GM21825 (cell line): ENCODE measurements around the gene THSD7A.

Experiments
- ATAC-seq: cut with Tn5 transposase; IDR thresholded peaks from one replicate; pipeline ENCODE4 v1.9.1; 2021; ENCODE audit warnings: mild to moderate bottlenecking, moderate library complexity; ENCODE audit not compliant: unreplicated experiment

Gene THSD7A

GRCh38 chr7:11753433-11753832, 78.6 kb downstream of the THSD7A start:
- ATAC-seq: no peak

DNA sequence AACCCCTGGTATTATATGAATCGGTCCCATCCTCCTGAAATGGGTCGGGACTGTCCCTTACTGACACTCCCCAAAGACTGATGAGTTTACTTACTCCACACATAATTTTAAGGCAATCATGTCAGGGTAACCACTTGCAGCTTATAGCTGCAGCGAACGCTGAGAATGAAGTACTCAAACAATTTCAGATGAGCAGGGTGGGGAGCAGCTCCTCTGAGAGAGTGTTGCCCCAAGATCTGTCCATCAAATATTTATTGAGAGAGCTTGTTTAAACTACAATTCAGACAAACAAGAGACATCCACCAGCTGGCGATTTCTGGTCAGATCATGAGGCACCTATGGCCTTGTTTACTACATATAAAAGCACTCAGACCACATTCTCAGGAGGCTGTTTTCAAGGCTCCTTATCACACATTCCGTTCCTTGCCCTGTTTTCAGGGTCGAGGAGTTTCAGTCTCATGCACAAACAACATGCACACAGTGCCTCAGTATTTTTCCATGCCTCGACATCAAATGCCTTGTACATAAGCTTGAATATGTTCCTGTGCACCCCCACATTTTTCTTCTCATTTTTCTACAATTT, 80.1 kb downstream of the THSD7A start:
- ATAC-seq: no peak

GRCh38 chr7:11751315-11751714, 80.7 kb downstream of the THSD7A start:
- ATAC-seq: no peak

DNA sequence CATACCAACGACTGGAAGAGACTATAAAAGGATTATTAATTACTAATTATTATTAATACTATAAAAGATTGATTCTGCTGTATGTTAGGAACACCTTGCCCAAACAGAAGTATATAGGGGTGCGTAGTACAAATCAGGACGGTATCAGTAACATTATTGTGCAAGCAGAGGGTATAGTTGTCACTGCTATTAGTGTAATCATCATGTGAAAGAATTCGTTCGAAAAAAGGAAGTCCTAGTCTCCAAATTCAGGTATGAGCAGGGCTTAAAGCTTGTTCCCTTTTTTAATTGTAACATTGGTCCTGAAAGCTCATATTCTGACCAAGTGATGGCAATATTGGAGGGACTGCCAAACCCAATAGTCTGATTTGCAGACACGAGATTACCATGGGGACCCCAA, 81.8 kb downstream of the THSD7A start:
- no peak for ATAC-seq

- no peak for ATAC-seq
Measured at GRCh38 chr7:11749629-11750028, 82.4 kb downstream of the THSD7A start.

DNA sequence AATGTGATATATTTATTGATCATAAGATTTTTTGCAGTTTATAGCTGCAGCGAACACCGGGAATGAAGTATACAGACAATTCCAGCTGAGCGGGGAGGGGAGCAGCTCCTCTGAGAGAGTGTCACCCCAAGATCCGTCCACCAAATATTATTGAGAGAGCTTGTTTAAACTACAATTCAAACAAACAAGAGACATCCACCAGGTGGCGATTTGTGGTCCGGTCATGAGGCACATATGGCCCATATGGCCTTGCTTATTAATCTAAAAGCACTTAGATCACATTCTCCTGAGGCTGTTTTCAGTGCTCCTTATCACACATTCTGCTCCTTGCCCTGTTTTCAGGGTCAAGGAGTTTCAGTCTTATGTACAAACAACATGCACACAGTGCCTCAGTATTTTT, 83.1 kb downstream of the THSD7A start:
- ATAC-seq: no peak

DNA sequence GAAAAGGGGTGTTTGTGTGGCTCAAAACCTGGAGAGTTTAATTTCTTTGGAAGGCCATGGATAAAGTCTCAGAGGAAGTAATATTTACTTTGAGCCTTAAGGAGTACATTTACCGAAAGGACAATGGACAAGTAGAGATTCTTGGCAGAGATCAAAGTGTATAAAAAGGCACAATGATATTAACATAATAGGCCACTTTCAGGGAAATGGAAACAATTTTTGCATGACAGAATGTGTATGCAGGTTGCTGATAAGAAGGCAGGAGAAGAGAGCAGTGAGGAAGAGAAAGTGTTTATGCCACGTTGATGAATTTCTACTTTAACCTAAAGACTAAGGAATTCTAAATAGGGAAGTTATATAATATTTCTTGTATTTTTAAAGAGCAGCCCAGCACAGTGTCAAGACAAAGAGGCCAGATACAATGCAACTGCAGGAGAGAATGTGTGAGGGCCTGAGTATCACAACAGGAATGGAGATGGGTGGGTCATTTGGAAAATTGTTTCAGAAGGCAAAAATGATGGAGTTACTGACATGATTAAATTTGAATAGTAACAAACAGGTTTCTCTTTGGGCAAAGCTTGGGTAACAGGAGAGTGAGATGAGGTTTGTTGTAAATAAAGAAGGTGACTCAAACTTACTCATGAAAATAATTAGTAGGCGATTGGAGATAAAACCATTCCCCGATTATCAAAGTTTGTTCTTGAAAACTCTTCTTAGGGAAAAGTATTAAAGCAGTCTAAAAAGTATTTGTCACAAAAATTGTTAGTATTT, 84.1 kb downstream of the THSD7A start:
- ATAC-seq: no peak

GRCh38 chr7:11746591-11746990, 85.4 kb downstream of the THSD7A start:
- no peak for ATAC-seq

GRCh38 chr7:11743548-11743947, 88.5 kb downstream of the THSD7A start:
- ATAC-seq: no peak

- no peak for ATAC-seq
Measured at GRCh38 chr7:11743016-11743415, 89.0 kb downstream of the THSD7A start.

DNA sequence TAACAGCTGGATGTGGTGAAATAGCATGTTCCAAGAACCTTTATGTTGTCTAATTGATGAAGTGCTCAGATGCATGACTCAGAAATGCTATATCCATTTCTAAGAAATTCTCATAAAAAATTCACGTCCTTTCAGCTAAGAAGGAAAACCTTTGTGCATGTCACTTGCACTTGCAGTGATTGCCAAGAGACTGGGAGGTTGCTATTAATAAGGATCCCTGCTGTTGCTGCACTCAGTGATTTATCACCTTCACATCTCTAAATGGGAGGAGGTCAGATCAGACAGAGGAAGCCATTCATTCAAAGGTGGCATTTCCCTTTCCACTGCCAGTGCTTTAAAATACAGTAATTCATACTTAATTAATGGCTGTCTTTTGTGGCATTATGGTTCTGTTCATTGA, 89.5 kb downstream of the THSD7A start:
- no peak for ATAC-seq

DNA sequence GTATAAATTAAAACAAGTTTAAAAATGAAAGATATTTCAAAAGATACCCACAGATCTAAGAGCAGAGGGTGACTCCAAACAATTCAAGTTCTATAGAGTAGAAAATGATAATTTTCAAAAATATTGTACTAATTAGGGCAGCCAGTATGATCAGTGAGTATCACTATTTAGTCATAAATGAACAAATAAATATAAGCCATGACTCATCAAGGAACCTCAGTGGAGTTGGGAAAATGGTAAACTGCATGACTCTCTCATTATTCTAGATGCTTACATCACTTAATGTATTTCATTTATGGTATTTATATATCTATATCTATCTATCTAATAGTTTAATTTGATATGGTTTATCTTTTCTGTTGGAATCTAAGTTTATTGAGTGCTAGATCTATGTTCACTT, 94.3 kb downstream of the THSD7A start:
- no peak for ATAC-seq

DNA sequence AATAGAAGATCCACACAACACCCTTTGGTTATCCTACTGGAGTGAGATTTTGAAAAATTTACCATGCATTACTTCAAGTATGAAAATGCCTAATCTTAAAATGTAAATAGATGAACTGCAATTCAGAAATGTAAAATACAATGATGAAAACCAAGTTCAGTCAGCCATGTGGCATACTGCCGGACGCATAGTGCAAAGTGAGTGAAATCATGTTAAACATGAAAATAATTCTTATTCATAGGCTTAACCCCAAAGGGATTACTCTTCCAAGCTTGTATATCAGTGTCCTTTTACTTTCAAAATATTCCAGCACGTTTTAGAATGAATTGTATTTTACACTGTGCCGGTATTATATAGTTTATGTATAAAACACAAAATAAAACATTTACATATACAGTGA, 99.8 kb downstream of the THSD7A start:
- no peak for ATAC-seq

DNA sequence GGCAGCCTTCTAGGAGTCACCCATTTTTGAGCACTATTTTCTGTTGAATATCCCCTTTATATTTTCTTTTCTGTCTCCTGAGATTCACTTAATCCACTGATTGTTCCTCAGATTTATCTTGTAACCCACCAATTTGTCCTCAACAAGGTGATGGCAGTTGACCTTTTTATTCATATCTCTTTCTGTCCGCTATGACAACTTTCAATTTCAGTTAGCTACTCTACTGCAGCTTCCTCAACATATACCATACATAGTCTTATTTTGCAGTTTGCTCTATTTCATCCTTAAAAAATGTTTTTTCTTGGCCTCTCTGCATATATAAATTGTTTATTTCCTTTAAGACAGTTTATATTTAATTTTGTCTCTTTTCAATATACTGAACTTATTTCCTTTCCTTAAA, 101.3 kb downstream of the THSD7A start:
- ATAC-seq: no peak

DNA sequence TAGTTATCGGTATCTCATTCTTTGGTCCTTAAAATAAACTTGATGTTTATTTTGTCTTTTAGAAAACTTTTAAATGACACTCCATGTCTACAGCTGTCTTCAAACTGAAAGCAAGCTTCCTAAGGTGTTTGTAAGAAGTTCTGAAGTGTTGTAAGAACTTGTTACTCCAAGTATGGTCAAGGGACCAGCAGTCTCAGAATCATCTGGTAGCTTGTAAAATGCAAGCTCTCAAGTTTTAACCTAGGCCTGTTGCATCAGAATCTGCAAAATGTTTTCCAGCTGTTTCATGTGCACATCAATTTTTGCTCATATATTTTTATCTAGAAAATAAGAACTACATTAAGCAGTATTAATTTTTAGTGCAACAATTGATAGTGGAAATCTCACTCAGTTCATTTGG, 104.1 kb downstream of the THSD7A start:
- ATAC-seq: no peak

GRCh38 chr7:11726794-11727155, 105.2 kb downstream of the THSD7A start:
- ATAC-seq: no peak

DNA sequence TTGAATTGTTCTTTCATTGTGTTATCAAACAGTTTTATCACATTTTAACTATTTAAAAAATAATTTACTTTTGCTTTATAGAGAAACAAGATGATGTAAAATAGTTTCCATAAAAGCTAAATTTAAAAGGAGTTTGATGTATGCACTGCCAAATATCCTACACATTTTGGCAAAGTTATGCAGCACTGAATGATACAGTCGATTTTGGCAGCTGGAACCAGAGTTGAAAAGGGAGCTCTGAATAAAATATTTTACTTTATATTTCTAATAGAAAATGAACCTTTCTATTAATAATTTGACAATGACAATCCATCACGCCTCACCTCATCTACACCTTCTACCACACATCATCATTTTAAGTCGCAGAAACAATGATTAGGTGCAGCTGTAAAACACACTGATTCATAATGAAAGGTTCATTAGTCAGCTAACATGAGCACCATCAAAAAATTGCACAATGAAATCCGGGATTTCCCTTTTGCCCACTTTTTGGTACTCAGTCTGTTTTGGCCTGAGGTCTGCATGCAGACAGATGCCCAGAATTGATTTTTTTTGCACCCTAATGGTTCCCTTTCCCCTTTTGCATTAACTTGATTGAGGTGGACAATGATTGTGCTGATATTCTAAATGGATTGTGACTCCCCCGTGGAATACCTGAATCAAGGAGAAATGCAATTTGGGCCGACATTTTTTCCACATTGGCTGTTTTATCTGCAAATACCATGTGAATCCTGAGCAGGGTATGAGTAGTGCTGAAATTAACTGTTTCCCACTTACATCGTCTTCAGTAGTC, 105.8 kb downstream of the THSD7A start:
- no peak for ATAC-seq

- no peak for ATAC-seq
Measured at GRCh38 chr7:11716185-11716584, 115.8 kb downstream of the THSD7A start.

DNA sequence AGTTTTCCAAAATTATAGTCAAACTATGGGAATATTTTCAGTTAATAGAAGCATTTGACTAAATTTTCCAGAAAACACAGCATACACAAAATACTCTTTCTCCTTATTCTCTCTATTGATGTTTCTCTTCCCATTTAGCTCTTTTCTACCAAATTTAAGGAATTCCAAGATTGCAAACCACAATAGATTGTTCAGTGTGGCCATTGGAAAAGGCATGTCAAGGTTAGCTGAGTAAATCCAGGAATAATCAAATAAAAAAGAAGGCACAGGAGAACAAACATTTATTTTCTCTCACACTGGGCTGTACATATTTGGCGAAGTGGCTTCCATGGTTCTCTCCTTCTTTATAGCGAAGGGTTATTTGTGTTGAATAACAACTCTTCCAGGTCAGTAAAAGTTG, 117.3 kb downstream of the THSD7A start:
- no peak for ATAC-seq

DNA sequence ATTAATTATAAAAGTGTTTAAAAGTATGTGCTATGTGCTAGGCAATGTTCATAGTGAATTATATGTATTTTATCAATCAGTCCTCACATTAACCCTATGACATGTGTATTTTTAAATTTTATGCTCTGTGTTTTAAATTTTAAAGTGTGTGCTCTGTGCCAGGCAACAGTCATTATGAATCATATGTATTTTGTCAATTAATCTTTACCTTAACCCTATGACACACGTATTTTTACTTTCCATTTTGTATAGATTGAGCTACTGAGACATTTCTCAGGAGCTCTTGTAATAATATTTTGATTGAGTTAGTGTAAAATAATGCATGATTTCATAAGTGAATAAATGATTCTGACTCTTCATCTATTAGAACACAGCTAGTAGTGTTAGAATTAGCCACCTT, 117.8 kb downstream of the THSD7A start:
- no peak for ATAC-seq

DNA sequence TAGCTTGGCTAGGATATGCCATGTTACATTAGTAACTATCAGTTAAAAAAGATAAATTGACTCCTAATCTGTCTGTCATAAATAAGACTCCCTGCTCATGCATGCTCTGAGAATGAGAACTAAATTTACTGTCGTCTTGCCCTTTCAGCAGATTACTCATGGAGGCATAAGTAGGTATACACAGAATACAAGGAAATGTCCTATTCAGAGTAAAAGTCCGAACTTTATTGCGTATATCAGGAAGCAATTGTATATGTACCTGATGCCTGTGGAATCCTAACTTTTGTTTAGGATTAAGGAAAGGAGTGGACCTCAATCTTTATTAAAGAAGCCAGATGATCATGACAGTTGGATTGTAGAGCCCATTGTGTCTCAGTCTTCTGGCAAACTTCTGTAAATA, 118.6 kb downstream of the THSD7A start:
- ATAC-seq: no peak

GRCh38 chr7:11710377-11710776, 121.6 kb downstream of the THSD7A start:
- no peak for ATAC-seq
